NK-92 (cell line): ENCODE measurements around the gene HIGD1A.

Experiments used
- DNase-seq: peaks from one replicate; lab custom pipeline; 2025; ENCODE audit not compliant: unreplicated experiment; lab: John Stamatoyannopoulos, UW

Gene HIGD1A

DNA sequence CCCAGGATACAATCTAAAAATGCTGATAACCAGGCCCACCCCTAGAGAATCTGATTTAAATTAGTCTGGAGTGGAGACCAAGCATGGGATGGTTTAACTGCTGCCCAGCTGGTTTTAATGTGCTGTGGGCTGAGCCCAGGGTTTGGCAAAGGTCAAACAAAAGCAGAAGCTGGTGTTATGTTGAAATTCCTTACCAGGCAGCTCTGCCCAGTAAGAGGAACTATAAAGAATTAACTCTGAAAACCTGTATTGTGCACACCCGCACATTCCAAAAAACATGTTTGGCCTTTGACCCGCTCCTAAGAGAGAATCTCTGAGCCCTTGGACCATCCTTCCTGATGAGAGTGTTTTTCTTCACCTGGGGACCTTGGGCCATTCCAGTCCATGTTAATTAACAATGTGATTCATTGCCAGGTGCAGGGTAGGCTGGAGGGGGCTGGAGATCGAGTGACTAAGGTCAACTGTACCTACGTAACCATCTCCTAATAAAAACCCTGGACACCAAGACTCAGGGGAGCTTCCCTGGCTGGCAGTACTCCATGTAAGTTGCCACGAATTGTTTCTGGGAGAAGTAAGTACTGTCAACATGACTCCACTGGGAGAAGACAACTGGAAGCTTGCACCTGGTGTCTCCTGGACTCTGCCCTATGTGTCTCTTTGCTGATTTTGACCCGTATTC lies 42.1 kb downstream of the HIGD1A start:
- no peak for DNase-seq

DNA sequence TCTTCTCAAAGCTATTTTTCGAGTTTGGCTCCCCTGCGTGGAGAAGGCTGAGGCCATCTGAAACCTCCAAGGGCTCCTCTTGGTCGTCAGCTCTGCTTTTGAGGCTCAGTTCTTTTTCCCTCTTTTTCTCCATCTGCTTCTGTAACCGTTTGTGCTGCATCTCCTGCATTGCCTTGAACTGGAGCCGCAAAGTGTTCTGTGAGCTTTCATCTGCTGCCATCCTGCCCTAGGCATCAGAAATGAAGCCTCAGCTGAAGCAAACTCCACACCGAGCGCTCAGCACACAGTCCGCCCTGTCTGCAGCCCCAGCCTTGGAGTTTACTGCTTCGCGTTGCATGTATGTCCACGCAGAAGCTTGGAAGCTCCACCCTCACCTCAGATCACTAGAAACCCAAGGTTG lies 46.2 kb downstream of the HIGD1A start:
- DNase-seq = no peak

DNA sequence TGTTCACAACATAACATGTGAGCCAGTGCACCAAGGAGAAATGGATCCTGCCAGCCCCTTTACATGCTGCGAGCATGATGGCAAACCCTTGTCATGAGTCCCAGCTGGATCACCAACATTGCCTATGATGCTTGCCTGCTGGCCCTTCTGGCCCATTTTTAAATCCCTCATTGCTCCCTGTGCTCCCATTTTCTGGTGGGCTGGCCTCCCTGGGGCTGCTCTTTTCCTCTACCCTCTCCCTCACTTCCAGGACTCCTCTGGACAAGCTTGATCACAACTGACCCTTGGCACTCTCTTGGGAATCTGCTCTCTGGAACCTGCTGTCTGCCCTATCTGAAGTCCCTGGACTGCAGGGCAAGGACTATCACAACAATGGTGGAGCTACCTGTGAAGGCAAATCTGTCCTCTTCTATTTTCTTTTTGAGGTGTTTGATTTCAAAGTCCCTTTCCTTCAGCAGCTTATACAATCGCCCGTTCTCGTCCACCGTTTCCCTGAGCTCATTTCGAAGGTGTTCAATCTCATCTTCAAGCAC lies 47.5 kb downstream of the HIGD1A start:
- DNase-seq = no peak

DNA sequence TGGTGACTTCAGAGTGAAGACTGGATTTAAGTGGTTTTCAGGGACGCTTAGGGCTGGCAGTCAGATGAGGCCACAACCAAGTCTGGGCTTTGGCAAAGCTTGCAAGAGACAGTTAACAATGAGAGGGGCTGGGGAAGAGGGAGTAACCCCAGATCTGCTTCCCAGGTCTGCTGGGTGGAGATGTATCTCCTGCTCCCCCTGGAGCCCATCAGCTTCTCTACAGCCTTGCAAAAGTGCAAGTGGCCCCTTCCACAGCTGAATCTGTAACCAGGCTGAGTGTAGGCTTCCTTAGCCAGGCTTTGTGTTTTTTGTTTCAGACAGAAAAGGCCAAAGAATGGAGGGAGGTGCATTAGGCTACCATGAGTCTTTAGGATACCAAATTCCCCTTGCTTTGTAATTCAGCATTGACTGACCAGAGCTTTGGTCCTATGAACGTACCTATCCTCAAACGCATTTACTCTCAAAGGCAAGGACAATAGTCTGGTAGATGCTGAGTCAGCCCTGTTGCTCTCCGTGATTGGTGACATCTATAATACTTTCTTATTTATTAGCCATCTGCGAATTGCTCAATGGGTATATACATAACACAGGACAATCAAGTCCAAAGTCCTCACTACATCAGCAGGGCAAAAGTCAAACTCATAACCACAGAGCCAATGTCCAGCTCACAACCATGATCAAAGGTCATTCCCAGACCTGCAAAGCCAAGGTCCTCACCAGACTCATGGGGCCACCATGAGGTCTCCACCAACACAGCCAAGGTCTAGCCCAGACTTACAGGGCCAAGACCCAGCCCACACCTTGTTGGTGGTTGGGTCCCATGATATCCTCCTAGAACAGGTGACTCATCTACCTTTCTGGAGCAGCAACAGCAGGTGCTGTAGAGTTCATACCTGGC lies 48.4 kb downstream of the HIGD1A start:
- no peak for DNase-seq

DNA sequence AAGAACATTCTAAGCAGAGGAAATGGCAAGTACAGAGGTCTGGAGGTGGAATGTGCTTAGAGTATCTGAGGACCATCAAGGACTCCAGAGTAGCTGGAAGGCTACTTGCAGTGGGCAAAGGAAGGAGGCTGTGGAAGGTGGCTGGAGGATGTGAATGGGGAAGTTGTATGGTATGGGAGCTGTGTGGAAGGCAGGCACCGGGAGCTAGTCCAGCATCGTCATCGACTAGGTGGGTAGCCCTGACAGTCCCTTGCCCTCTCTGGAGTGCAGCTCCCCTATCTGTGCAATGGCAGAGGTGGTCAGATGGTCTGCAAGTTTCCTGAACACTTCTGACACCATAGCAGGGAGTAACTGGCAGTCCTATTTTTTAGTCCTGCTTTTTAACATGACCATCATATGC lies 50.5 kb downstream of the HIGD1A start:
- no peak for DNase-seq

DNA sequence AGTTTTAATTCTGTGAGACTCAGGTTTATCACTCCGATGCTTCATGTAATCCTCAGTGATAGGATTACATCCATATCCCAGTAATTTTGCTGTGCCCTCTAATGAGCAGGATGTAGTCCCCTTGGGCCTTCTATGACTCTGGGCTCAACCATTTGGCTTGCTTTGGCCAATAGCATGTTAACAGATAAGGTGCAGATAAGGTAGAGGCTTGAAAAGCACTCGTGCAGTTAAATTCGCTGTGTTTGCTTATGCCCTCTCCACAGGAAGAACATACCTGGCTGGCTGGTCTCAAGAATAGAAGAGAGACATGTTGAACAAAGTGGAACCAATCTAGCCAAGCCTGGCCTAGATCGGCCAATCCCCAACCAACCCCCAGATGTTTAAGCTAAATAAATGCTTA lies 51.3 kb downstream of the HIGD1A start:
- DNase-seq = no peak

DNA sequence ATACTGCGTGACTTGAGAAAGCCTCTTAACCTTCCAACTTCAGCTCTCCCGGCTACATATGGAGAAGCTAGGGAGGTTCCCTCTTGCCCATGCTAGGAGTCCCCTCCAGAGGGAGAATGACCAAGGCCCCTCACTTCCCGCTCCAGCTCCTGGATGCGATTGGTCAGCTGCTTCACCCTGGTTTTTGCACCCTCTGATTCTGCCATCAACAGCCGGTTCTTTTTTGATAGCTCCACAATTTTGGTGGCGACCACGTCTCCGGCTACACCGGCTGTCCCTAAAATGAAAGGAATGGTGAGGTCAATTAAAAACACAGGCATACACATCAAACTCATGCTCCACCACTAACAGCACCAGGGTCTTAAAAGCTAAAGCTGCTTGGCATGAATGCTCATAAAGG lies 51.8 kb downstream of the HIGD1A start:
- no peak for DNase-seq

DNA sequence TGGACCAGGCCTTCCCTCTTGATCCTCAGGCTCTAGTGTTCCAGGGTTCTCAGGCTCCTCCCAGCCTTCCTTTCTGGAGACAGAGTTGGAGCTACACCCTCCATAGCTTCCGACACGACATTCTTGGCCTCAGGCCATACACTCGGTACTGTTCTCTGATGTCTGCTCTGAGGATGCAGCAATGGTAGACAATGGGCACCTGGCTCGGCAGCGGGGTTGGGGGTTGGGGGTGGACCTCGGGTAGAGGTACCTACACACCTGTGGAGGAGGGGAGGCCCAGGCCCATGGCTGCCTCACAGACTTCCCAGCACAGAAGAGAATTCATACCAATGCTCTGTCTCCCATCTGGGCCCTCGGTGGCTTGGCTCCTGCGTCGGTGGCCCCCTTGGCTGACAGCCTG lies 52.7 kb downstream of the HIGD1A start:
- DNase-seq = no peak

DNA sequence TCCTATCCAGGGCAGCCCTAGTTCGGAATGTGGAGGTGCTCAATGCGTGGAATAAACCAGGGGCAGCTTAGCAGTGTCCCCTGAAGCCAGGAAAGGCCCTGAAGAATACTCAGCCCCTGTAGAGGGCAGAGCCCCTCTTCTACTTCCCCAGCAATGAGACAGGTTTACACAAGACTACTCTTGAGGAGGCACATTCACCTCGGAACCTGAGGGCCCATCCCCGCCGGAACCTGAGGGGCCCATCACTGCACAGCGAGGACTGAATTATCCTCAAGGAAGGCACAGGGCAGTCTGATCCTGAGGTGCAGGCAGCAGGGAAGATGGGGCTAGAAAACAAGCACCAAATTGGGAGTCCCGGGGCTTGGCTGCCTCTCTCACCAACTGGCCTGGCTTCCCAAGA lies 53.5 kb downstream of the HIGD1A start:
- DNase-seq = no peak

DNA sequence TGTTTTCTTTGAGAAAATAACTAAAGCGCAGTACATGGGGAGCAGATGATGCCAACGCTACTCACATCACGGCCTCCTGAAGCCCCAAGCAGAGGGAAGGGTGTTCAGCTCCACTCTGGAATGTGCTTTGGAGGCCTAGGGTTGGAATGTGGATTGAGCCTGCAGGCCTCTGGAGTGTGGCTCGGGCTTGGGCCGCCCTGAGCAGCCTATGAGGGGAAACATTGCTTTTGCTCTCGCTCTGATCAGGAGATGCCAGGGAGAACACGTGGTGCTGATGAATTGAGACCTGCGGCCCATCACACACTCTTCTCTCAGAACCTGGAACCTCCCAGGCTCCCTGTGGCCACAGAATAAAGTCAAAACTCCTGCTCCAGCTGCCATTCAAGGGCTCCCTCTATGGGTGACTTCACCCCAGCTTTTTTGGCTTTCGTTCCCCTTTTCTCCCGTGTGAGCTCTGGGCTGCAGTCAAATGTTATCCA lies 54.5 kb downstream of the HIGD1A start:
- no peak for DNase-seq

DNA sequence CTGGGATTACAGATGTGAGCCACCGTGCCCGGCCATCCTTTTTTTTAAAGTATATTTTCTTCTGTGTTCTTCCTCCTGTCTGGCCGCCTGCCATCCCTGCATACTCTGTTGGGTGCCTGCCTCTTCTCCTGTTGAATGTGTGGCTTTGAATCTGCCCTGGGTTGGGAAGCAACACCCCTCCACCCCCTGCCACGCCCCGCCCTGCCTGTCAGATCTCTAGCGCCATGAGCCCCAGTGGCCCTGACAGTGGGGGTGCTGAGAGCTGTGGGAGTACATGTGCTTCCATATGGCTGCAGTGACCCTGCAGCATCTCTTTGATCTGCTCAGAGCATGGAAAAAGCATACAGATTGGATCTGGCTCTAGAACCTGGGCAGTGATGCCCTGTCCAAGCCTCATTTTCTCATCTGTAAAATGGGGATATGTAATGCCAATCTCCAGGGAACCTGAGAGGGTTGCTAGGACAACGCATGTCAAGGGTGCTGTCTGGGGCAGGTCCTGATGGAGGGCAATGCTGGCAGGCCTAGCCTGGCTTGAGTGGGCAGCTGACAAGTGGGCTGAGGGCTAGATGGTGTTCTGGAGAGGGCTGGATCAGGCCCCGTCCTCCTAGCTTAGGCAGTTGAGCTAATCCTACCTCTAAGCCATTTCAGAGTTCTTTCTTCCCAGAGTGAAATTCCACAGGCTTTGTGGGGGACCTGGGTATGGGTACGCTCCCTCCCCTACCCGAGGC lies 55.1 kb downstream of the HIGD1A start:
- DNase-seq = no peak

DNA sequence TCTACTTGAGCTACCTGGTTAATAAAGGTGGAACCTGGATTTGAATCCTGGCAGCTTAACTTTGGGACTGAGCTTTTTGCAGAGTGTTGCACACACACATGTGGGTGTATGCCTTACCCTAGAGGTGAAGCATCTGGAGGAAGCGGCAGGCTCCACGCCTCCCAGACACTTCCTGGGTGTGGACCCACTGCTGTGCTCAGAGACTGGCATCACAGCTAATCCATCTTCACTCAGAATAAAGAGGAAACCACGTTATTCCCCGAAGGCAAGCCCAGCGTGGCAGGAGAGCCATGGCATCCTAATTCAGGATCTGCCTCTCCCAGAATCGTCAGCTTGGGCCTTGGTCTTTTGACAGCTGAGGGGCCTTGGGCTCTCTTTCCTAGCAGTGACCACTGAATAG lies 56.7 kb downstream of the HIGD1A start:
- DNase-seq = no peak

DNA sequence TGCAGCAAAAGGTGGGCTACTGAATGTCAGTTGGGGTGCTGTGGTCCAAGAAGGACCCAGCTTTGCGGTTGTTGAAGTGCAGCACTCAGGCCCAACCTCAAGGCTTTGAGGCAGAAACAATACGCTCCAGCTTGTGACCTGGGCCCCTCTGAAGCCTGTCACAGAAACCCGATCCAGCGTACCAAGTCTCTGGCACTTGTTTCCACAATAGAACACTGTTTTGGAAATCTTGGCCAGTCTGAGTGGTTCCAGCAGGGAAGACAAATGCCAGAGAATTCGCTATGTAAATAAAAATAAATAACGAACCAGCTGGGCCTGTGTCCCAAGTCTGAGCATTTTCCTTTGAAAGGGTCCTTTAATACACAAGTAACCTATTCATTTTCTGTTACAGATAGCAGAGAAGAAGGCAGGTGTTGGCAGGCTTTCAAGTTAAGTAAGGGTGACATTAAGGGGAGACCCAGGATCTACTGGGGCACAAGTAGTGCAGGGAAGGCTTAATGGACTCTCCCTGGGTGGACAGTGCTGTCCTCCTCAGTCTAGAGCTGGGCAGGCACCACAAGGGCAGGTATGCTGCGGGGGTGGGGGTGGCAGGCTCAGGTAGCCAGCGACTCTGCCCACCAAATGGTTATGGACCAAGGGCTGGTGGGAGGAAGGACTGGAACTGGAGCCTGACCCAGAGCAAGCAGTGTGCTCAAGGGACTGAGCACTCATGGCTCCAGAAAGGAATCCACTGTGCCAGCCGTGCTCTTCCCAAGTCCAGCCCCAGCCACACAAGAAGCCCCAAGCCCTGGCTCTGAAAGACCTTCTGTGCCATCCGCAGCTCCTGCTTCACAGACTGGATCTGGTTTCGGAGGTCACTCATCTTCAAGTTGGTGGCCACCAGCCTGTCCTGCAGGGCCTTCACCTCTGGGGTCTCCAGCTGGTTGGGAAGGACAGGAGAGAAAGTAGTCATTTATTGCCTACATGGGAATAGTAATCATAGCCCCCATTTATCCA lies 57.5 kb downstream of the HIGD1A start:
- DNase-seq = no peak

DNA sequence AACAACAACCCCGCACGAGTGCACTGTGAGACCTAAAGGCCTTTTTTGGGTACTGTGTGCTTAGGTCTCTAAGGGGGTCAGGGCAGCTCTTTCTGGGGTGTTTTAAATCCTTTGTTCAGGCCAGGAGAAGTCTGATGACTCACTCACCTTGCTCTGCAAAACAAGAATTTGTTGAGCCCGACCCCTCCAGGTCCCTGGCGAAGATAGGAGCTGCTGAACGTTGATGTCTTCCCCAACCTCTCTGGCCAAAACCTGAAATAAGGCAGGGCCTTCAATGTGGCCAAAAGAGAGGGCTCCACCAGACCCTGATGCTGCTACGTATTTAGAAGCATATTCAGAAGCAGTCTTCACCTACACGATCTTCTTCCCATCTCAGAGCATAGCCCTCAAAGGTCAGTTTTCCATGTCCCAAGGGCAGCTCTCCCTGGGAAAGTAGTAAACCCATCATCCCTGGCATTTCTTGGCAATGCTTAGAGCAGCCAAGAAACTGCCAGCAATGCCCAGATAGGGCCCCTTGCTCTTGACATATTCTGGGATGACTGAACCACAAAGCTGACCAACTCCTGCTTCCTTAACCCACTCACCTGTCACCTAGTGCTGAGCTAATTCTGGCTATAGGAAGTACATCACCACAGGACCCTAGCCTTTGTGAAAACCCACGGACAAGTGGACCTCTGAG lies 58.4 kb downstream of the HIGD1A start:
- DNase-seq = no peak

DNA sequence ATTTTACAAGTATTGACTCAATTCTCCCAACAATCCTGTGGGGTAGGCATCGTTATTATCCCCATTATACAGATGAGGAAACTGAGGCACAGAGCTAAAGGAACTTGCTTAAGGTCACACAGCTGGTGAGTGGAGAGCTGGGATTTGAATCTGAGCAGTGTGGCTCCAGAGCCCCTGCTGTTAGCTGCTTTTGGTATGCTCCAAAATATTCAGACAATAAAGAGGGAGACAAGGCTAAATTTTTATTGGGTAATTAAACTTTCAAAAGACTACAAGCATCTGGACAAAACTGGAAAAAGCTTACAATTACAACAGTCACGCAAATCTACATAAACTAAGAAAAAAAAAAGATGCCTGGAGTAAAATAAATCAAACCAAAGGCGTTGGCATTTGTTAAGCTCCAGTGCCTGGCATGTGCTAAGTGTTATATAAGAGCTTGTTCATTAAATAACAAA lies 59.0 kb downstream of the HIGD1A start:
- DNase-seq = no peak

DNA sequence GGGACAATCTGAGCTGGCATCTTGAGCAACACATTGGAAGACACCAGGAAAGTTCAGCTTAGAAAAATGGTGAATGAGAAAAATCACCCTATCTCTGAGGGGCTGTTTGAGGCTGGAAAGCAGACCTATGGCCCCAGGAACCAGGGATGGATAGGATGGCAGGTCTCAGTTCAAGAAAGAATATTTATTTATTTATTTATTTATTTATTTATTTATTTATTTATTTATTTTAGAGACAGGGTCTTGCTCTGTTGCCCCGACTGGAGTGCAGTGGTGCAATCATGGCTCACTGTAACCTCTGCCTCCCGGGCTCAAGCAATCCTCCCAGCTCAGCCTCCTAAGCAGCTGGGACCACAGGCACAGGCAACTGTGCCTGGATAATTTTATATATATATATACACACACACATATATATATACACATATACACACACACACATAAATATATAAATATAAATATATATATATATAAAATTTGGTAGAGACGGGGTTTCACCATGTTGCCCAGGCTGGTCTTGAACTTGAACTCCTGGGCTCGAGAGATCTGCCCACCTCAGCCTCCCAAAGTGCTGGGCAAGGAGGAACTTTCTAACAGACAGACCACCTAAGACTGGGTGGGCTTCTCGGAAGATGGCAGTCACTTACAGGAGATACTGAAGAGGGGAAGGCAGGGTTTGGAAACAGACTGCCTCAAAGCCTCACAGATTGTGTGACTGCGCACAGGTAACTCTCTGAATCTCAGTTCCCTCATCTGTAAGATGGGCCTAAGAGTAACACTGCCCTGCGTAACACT lies 60.9 kb downstream of the HIGD1A start:
- no peak for DNase-seq

DNA sequence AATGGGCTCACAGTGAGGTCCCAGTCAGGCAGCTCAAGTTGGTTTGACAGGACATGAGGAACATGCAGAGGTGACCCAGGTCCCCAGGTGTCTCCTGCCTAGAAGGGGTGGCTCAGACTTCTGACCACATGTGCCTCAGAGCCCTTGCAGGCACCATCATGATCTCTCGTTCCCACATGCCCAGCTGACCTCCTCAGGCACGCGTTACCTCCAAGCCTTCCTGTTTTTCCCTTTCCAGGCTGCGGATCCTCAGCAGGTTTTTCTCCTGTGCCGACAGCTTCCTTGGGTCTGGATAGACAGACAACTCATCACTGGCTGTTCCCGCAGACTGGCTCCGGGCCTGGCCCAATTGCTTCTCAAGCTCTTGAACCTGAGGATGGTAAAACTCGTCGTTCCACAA lies 61.6 kb downstream of the HIGD1A start:
- DNase-seq = no peak

DNA sequence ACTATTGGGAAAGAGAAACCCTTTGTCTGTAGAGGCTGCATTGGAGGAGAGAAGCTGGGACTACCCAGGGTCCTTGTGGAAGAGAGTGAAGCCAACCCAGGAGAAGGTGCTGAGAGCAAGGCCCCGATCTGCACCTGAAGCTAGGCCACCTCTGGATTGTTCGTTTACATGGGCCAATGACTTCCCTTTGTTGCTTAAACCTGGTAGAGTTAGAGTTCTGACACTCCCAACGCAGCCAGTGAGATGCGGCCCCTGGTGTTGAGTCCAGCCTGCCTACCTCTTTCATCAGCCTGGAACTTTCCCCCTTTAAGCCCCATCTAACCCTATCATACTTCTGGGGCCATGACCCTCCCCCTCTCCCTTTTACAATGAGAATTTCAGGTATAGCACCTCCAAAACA lies 62.0 kb downstream of the HIGD1A start:
- DNase-seq = no peak

DNA sequence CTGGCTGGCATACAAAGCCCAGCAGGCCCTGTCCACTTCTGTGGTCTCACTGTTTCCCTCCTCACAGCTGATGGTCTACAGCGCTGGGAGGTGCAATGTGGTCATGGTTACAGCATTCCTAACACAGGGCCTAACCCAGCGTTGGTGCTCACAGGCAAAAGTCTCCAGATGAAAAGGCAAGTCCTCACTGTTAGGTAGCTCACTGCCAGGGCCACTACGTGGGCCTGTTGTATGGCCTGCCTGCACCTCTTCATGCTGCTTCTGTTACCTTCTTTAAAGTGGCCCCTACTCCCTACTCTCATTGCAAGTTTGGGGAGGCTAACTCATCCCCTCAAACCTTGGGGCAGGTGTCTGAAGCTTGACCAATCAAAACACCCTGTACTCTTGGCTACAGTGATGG lies 62.5 kb downstream of the HIGD1A start:
- DNase-seq = no peak
